Activated CD4-positive, alpha-beta T cell treated with anti-CD3 and anti-CD28 coated beads, Interleukin-2, Interleukin-4, amounts not matched to agents 100 ng/mL and 50 ng/mL, durations not matched to agents 16 hours and 8 hours (primary cell): Measurements from ENCODE around the gene ATXN1.

Experiments used
- DNase-seq: peaks from one replicate; pipeline ENCODE4 v3.0.0-alpha.2; 2020; ENCODE audit warnings: low spot score

The ATXN1 gene

DNA sequence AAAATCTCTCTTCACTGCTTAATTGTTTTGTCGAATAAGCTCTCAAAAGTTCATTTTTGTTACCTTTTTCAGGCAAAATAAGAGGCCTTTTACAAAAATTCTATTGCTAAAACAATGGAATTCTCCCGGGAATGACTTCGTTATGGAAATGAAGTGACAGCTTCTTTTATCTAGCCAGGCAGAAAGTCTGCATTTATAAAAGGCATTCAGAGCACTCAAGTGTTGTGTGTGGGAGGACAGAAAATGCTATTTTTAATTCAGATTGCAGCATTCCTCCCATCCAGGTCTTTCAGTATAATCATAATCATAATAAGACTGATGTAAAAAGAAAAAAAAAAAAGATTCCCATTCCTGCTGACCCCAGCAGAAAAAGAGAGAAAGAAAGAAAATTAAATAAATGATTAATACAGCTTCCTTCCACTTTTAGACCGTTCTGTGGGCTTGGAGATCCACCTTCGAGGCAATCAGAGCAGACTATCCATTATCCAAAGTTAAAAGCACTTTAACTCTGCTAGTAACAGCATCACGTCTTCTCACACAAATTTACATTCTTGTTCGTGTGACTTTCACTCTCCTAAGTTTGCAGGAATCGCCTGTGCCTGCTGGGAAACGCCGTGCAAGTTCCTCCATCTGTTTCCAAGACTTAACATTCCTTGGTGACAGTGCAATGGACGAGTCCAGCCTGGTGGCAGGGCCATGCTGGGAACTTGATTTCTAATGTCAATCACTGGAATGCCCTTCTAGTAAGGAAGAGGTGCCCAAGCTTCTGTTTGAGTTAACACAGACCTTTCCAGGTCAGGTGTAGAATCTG is 264.1 kb downstream of the ATXN1 start:
- DNase-seq, result no peak

DNA sequence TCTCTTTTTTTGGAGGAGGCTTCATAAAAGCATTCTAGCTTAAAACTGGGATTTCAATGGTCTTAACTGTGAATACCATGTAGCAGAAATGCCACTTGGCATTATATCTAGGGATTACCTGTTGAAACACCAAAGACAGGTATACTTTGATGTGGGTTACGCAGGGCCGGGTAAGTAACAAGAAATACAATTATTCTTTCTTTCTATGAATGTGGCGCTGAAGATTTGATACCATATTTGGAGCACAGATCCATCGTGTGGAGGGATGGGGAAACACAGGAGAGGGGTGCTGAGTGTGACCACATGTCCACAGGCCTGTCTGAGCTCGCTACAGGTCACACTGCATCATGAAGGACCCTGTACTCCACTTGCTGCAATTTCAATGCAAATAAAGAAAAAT is 265.1 kb downstream of the ATXN1 start:
- DNase-seq, result no peak

GRCh38 chr6:16494793-16495192 is 266.5 kb downstream of the ATXN1 start:
- DNase-seq, result no peak

DNA sequence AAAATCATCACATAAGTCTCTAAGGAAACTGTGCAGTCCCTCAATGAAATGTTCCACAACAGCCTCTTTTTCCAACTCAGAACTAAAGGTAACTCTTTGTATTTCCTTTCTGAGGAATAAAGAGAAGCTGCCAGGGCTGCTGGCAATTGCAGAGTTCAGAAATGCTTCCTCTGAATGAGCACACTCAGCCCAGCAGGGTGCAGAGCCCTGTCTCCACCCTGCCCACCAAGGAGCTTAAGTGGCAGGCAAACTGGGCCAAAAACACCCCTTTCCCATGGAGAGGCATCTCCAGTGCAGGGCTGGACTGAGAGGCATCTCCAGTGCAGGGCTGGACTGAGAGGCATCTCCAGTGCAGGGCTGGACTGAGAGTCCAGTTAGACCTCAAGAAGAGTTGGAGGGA is 267.5 kb downstream of the ATXN1 start:
- DNase-seq, result no peak

GRCh38 chr6:16493112-16493511 is 268.1 kb downstream of the ATXN1 start:
- no peak for DNase-seq

DNA sequence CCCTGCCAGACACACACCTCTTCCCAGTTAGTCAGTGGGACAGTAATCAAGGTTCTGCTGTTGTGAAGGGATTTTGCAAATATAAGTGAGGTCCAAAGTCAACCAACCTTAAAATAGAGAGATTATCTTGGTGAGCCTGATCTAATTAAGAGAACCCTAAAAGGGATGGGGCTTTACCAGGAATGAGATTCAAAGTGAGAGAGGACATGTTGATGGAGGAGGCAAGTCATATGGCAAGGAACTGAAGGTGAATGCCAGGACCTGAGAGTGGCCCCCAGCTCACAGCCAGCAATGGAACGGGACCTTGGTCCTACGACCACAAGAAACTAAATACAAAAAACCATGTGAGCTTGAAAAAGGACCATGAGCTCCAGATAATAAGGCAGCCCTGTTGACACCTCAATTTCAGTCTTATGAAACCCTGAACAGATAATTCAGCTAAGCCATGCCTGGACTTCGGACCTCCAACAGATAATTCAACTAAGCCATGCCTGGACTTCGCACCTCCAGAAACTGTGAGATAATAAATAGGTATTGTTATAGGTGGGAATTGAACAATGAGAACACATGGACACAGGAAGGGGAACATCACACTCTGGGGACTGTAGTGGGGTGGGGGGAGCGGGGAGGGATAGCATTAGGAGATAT is 269.5 kb downstream of the ATXN1 start:
- DNase-seq, result no peak

- DNase-seq, result no peak
Measured at GRCh38 chr6:16490616-16491015, 270.6 kb downstream of the ATXN1 start.

DNA sequence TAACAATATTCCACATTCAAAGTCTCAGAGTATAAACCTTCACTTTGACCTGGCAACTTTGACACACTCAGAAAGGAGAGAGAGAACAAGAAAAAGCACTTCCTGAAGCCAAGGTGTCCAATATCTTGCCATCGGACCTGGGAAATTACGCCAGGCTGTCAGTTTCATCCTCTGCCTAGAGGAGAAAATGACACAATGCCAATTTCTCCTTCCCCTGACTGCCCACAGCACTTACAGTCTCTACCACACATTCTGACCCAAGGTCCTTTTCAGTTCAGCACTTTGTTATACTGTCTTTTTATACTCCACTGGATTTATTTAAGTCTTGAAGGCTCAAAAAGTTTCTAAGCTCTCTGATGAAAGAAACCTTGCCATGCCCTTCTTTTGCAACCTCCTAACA is 272.4 kb downstream of the ATXN1 start:
- DNase-seq, result no peak

DNA sequence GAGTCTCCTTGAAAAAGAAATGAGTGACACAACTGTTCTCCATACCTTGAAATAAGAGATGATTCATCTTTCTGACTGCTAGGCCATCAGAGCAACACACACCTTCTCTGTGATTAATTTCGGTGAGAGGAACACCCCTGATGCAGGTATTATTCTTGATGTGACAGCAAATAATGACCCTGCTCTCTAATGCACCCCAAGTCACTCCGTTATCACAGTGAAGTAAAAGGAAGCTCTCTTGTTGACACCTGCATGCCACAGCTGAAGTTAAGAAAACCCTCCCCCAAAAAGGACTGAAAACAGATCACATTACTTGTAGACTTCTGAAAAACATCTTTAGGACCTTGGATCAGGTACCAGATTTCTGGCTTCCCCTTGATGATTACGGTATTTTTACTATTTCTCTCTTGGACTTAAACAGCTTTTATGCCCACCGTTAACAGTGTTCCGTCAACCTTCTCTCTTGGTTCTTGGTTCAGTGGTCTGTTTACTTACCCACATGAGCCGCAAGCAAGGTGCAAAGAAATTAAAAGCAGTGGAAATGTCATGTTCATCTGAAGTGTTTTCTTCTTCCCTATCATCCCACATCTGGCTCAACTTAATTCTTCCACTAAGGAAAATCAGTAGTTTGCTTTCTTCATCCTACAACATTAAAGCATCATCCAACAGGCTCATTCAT is 273.1 kb downstream of the ATXN1 start:
- no peak for DNase-seq

DNA sequence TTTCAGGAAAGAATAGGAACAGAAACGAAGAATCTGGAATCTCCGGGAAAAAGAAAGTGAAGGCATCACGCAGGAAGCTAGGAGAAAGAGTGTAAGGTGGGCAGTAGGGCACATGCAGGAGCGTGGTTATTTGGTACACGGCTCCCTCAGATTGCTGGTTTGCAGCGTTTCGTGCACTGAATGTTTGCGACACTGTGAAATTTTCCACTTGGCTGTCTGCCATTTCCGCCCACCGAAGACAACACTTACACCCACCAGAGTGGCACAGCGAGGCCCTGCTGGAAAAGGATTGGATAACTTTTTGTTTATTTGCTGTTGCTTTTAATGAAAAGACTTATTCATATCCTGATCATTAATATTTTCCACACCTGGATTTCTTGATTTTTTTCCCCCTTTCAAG is 274.6 kb downstream of the ATXN1 start:
- no peak for DNase-seq

GRCh38 chr6:16483315-16483875 is 277.9 kb downstream of the ATXN1 start:
- peak; percentile 71 for DNase-seq

DNA sequence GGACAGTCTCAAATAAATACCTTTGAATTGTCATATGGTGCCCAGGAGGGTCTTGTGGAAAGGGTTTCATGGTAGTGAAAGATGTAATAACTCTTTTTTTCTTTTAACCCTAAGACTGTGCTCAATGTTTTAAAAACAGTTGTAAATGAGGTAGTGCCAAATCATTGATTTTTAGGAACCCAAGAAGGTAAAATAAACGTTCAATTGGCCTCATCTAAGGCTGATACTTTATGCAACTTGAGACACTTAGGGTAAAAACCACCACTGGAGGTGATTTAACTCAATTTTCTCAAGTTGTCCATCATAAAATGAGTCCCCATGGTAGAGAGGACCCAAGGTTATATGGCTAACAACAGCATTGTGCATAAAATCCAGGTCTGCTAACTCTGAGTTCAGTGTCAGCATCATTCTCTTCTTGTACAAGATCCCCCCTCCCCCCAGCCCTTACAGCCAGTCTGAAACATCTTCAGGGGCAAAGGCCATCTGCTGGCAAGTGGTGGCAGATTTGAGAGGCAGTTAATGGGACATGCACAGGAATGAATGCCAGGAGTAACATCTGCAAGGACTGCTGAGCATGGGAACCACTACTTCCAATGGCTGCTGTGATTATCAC is 278.5 kb downstream of the ATXN1 start:
- DNase-seq, result peak; percentile 41

GRCh38 chr6:16481697-16482399 is 279.4 kb downstream of the ATXN1 start:
- peak; percentile 86 for DNase-seq

- DNase-seq, result no peak
Measured at GRCh38 chr6:16480763-16481560, 280.3 kb downstream of the ATXN1 start.

- DNase-seq, result no peak
Measured at GRCh38 chr6:16477367-16478149, 283.7 kb downstream of the ATXN1 start.

DNA sequence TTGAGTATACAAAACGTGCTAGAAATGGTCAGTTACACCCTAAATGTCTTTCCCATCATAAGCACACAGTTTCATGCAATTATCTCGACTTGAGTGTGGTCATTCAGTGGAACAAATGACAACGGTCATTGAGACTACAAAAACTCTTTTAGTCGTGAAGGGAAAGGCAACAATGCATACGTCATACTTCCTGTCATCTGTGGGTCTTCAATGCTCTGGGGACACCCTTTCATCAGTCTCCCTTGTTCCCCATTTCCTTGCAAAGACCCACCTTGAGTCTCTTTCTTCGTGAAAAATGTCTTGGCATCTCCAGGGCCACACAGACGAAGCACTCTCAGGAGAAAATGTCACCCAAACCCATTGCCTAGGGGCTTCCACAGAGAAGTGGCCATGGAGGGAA is 284.4 kb downstream of the ATXN1 start:
- DNase-seq, result no peak

GRCh38 chr6:16475494-16475781 is 285.8 kb downstream of the ATXN1 start:
- no peak for DNase-seq

DNA sequence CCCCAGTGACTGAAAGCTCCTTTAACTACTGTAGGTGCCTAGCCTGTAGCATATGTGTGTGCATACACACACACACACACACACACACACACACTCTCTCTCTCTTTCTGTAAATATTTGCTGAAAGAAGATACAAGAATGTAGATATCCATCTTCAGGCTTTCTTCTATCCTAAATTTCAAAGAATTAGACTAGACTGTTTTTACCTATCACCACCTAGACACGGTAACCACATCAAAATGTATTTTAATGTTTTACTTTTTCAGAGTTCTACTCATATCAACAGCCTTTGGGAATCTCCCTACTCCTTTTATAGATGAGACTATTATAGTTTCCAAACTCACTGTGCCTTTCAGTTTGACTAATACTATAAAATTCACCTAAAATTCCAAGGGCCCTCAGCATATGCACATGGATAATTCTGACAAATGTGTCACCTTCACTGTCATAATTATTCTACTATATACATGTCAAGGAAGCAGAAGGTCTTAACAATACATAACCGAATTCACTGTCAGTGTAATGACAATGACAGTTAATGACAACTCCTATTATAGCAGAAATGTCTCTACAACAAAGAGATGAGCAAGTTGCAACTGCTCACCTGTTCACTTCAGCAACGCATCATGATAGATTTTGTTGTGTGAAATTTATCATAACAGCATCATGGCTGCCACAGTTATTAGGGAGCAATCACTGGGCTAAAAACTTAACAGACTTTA is 286.3 kb downstream of the ATXN1 start:
- DNase-seq, result peak; percentile 38

DNA sequence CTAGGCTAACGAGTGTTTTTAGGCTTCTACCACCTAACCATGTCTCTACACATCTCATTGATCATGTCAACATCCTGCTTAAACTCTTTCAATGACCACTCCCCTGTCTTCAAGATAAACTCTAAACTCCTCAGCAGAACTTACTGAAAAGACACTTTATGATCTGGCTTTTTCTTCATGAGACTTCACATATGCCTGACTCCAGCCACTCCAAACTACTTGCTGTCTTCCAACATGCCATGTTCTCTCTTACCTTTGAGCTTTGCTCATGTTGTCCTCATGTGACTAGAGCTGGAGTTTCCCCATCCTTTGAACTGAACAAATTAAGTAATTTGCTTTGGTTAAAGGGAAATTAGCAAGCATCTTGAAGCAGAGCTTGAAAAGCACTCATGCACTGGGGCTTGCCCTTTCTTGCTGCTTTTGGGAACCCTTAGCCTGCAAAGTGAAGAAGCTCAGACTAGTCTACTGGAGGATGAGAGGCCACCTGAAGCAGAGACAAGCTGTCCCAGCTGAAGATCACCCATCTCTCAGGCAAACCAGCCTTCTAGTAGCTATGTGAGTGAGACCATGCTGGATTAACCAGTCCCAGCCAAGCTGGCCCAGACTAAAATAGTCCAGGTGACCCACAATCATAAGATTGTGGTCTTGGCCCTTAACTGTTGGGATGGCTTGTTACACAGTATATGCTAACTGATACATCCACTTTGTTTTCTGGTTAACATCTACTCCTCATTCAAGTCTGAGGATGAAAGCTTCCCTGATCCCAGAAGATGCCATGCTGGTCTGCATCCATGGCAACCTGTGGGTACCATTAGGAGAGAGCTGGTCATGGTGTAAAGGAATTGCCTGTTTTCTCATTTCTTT is 287.1 kb downstream of the ATXN1 start:
- DNase-seq, result no peak
